ENCODE data around the gene HECW1.

- TF ChIP-seq POLR2AphosphoS5 (IDR thresholded peaks at IDR 0.05; ENCODE audit: borderline replicate concordance, low read depth, low read length) (no peak), EZH2 (IDR thresholded peaks at IDR 0.05) (no peak), FOXP2 (optimal IDR thresholded peaks at IDR 0.05; ENCODE audit: control extremely low read depth, extremely low read length, insufficient read depth) (no peak)
These were observed 35.2 kb upstream of the HECW1 start for GRCh38 chr7:43077285-43077684.

Measured in SK-N-MC (cell line).